K562 (cell line): ENCODE results near the gene ACP6. TPM values are rescaled to one million over a fixed set of nuclear protein-coding genes. Genes with fewer than 3 reads are reported as not detected.
A peak's percentile ranks its signal among the peaks of the same experiment; 100 is the strongest.

ENCODE experiments used
- ATAC-seq: fragments of 200-7000 bp; cut with Tn5 transposase; 3 replicates; pipeline ENCODE4 v1.9.1; 2020; ENCODE audit warnings: moderate library complexity
- BruUV-seq: library from RNA; stranded (reverse); fragments of 400-500 nt; replicated peaks from 2 replicates; lab custom pipeline; 2021; lab: Mats Ljungman, UMichigan
- CTCF ChIA-PET: fragments of 300-600 bp; formaldehyde crosslinking; extraction: SDS; loops from one replicate; lab custom pipeline; 2021; ENCODE audit warnings: low intra/inter-chr PET ratio; lab: Yijun Ruan, JAX
- POLR2A ChIA-PET: fragments of 300-600, 350-650 bp; sonication (Branson Sonifier 250); formaldehyde crosslinking; extraction: SDS; loops from one replicate; lab custom pipeline; 2021; ENCODE audit warnings: antibody characterized with exemption, inconsistent platforms; lab: Yijun Ruan, JAX
- DNase-seq, 4 experiments: peaks; one replicate each; pipeline versions ENCODE4 v3.0.0 to v3.0.0-alpha.2; 2011 to 2018; ENCODE audit warnings: low spot score in 3 of 4, mixed read lengths in 3 of 4; ENCODE audit errors: extremely low read depth in 1 of 4
- FAIRE-seq: peaks from 2 replicates; lab custom pipeline; 2011; peaks lifted over from hg19 to GRCh38; lab: Jason Lieb, UNC
- H2AFZ ChIP-seq: 2 replicates; pipeline ENCODE4 v1.6.0; 2011; ENCODE audit warnings: low read depth, low read length, control low read depth, inconsistent platforms
- H3K27ac ChIP-seq: fragments of 200-600 bp; 3 replicates; pipeline ENCODE4 v1.8.0; 2011; ENCODE audit warnings: low read depth, mild to moderate bottlenecking, control low read depth, inconsistent platforms, low read length, moderate library complexity, mixed read lengths; ENCODE audit errors: extremely low read depth
- H3K27me3 ChIP-seq, 2 experiments: fragments of 300-600 bp in 1 of 2; 2 replicates in 1 of 2; 3 replicates in 1 of 2; pipeline versions ENCODE4 v1.6.0 to v1.8.0; 2011; ENCODE audit warnings: inconsistent platforms in 2 of 2, low read length in 2 of 2, mild to moderate bottlenecking in 1 of 2, mixed read lengths in 1 of 2, moderate library complexity in 1 of 2; ENCODE audit not compliant: control insufficient read depth in 2 of 2, insufficient read depth in 2 of 2
- H3K36me3 ChIP-seq: fragments of 300-600 bp; 3 replicates; pipeline ENCODE4 v1.8.0; 2011; ENCODE audit warnings: mild to moderate bottlenecking, low read length, inconsistent platforms; ENCODE audit not compliant: control insufficient read depth, insufficient read depth
- H3K4me1 ChIP-seq, 2 experiments: fragments of 200-600 bp in 1 of 2; replicated peaks in 1 of 2; 2 replicates in 1 of 2; 3 replicates in 1 of 2; pipeline versions ENCODE4 v1.5.1 to v1.8.0; 2011; ENCODE audit warnings: inconsistent platforms in 2 of 2, low read length in 2 of 2, mild to moderate bottlenecking in 1 of 2, mixed read lengths in 1 of 2, moderate library complexity in 1 of 2; ENCODE audit not compliant: control insufficient read depth in 2 of 2, insufficient read depth in 2 of 2
- H3K4me2 ChIP-seq: 2 replicates; pipeline ENCODE4 v1.6.1; 2011; ENCODE audit warnings: low read length, control low read depth, inconsistent platforms, mixed read lengths; ENCODE audit not compliant: insufficient read depth
- H3K4me3 ChIP-seq: fragments of 200-600 bp; sonication (generic), shearing (Covaris generic); 2 replicates; pipeline ENCODE4 v1.5.1; 2016; ENCODE audit warnings: control low read depth, inconsistent platforms
- H3K79me2 ChIP-seq: fragments of 200-600 bp; 3 replicates; pipeline ENCODE4 v1.8.0; 2011; ENCODE audit warnings: low read length, inconsistent platforms; ENCODE audit not compliant: control insufficient read depth, insufficient read depth
- H3K9ac ChIP-seq, 2 experiments: 2 replicates each; pipeline versions ENCODE4 v1.6.0 to v1.6.1; 2011; ENCODE audit warnings: low read depth in 2 of 2, low read length in 2 of 2, control low read depth in 1 of 2, inconsistent platforms in 1 of 2, mild to moderate bottlenecking in 1 of 2, mixed read lengths in 1 of 2; ENCODE audit not compliant: insufficient read depth in 1 of 2
- H3K9me1 ChIP-seq: one replicate; pipeline ENCODE4 v1.6.0; 2011; ENCODE audit warnings: inconsistent platforms, mild to moderate bottlenecking, low read length, moderate library complexity; ENCODE audit not compliant: control insufficient read depth, insufficient read depth
- H3K9me3 ChIP-seq: replicated peaks from 2 replicates; pipeline ENCODE4 v1.5.1; 2011; ENCODE audit warnings: low read depth, low read length, inconsistent platforms; ENCODE audit not compliant: control insufficient read depth, insufficient read depth
- H4K20me1 ChIP-seq: replicated peaks from 2 replicates; pipeline ENCODE4 v1.6.1; 2011; ENCODE audit warnings: low read length, inconsistent platforms, mixed read lengths; ENCODE audit not compliant: control insufficient read depth, insufficient read depth
- ARID1B ChIP-seq: fragments of 450-650 bp; IDR thresholded peaks from 2 replicates; pipeline ENCODE4 v1.6.1; 2016; ENCODE audit warnings: antibody characterized with exemption, mild to moderate bottlenecking, inconsistent platforms
- ATF1 ChIP-seq, 2 experiments: fragments of 450-650 bp in 1 of 2; IDR thresholded peaks; 2 replicates each; pipeline ENCODE4 v1.6.1; 2016; ENCODE audit warnings: missing compliant biosample characterization in 1 of 2, missing genetic modification characterization in 1 of 2
- CTBP1 ChIP-seq: fragments of 450-650 bp; IDR thresholded peaks from 2 replicates; pipeline ENCODE4 v1.6.1; 2016; ENCODE audit warnings: borderline replicate concordance
- HDAC3 ChIP-seq: fragments of 450-650 bp; IDR thresholded peaks from 2 replicates; pipeline ENCODE4 v1.6.1; 2018; ENCODE audit warnings: borderline replicate concordance, mild to moderate bottlenecking, moderate library complexity; ENCODE audit not compliant: partially characterized antibody
- IRF2 ChIP-seq: sonication (generic); formaldehyde crosslinking; IDR thresholded peaks from 2 replicates; pipeline ENCODE4 v1.8.1; 2022; ENCODE audit warnings: mild to moderate bottlenecking, missing genetic modification reagents
- MAZ ChIP-seq, 2 experiments: fragments of 450-650 bp in 1 of 2; sonication (generic) in 1 of 2; formaldehyde crosslinking; IDR thresholded peaks in 1 of 2; conservative IDR thresholded peaks in 1 of 2; 2 replicates each; pipeline versions ENCODE4 v1.4.0 to v1.5.0; 2020; ENCODE audit warnings: mild to moderate bottlenecking in 1 of 2, missing genetic modification reagents in 1 of 2
- SMARCA5 ChIP-seq: fragments of 450-650 bp; IDR thresholded peaks from 2 replicates; pipeline ENCODE4 v1.6.1; 2016
- ZBTB7A ChIP-seq: IDR thresholded peaks from 2 replicates; pipeline ENCODE4 v1.6.1; 2011; ENCODE audit warnings: low read depth, mild to moderate bottlenecking, low read length, moderate library complexity, borderline replicate concordance; ENCODE audit not compliant: control insufficient read depth
- WGBS: fragments of 100-300 bp; shearing (Covaris generic); methylation state at CpG from one replicate; pipeline ENCODE4 v1.1.6; 2016; ENCODE audit warnings: low coverage, mixed read lengths; ENCODE audit not compliant: insufficient coverage; ENCODE audit errors: missing lambda C conversion rate; 5-methylcytosine and 5-hydroxymethylcytosine counted together
- in situ Hi-C: fragments of 300-500 bp; cut with MboI; formaldehyde crosslinking; loops from 4 replicates; pipeline ENCODE4 v1.15.0; 2018; ENCODE audit warnings: inconsistent platforms, mixed read lengths
- intact Hi-C: fragments of 100-400 bp; cut with micrococcal nuclease; formaldehyde crosslinking; loops from 2 replicates; pipeline ENCODE4 v1.14.2; 2022
- polyA plus RNA-seq, 8 experiments: library from polyadenylated mRNA; depleted of rRNA in 4 of 8; stranded (reverse) in 5 of 8; unstranded in 3 of 8; fragments of >200 nt; fragmentation: Nextera tagmentation in 2 of 8; fragmentation: Illumina TruSeq in 1 of 8; extraction: Ambion mirVana in 2 of 8; extraction: Trizol in 1 of 8; gene quantifications; 2 replicates each; pipeline versions ENCODE4 v1.2.1 to v1.2.3, GENCODE V29; 2011 to 2014; ENCODE audit warnings: inconsistent platforms in 1 of 8, missing spikeins in 1 of 8
- total RNA-seq, 7 experiments: library from RNA; depleted of rRNA in 6 of 7; stranded (reverse); fragments of >200 nt in 6 of 7; fragmentation: Illumina TruSeq in 2 of 7; extraction: Trizol in 2 of 7; gene quantifications; 2 replicates each; pipeline versions ENCODE4 v1.2.1 to v1.2.3, GENCODE V29; 2011 to 2021; ENCODE audit warnings: low replicate concordance in 1 of 7
- TF ChIP-seq, protein P1 (sequence below), 2 experiments: fragments of 450-650 bp in 1 of 2; sonication (generic) in 1 of 2; formaldehyde crosslinking in 1 of 2; IDR thresholded peaks; 2 replicates each; pipeline versions ENCODE4 v1.7.1 to v1.9.0; 2016 to 2022; ENCODE audit warnings: inconsistent platforms in 1 of 2, mild to moderate bottlenecking in 1 of 2, missing genetic modification reagents in 1 of 2
- TF ChIP-seq, protein P2 (sequence below): sonication (generic); formaldehyde crosslinking; IDR thresholded peaks from 2 replicates; pipeline ENCODE4 v1.8.0; 2022; ENCODE audit warnings: mild to moderate bottlenecking, missing genetic modification reagents

ACP6 gene
- total and polyA plus RNA-seq, 9 of the 15 experiments (the other 6 are each of a cell fraction or from before 2014, with no cell fraction given), result 0.05 to 1.4 (median 0.49) TPM

DNA sequence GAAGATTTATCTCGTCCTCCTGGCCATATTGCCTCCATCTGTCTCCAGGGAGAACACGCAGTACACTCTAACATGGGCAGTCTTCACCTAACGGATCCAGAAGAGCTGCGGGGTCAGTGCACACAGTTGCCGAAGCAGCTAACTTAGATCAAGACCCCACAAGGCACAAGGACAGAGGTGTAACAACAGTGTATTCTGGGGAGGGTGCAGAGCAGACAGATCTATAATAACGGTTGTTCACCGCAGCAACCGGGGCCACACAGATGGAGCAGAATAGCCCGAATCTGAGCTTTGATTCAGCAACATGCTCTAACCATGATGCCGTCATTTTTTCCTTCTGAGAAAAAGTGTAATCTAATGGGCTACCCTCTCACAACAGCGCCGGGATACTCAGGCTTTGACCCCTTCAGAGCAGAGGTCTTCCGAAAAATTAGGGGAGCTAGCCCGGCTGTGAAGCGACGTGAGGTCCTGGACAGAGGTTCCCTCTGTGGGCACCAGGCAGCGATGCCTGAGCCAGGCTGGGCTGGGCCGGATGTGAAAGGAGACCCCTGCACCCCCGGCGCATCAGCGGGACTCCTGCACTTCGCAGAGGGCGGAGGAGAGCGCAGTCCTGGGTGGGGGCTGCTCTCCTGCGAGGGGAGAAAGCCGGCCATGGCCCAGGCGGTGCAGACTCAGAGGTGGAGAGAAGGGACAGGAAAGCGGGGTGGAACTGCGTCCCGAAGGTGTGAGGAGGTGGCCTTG lies 71.5 kb downstream of the ACP6 start:
- no peaks in the 10 kb centered on the region for H3K36me3 ChIP-seq
- TF ChIP-seq, protein P1, sequence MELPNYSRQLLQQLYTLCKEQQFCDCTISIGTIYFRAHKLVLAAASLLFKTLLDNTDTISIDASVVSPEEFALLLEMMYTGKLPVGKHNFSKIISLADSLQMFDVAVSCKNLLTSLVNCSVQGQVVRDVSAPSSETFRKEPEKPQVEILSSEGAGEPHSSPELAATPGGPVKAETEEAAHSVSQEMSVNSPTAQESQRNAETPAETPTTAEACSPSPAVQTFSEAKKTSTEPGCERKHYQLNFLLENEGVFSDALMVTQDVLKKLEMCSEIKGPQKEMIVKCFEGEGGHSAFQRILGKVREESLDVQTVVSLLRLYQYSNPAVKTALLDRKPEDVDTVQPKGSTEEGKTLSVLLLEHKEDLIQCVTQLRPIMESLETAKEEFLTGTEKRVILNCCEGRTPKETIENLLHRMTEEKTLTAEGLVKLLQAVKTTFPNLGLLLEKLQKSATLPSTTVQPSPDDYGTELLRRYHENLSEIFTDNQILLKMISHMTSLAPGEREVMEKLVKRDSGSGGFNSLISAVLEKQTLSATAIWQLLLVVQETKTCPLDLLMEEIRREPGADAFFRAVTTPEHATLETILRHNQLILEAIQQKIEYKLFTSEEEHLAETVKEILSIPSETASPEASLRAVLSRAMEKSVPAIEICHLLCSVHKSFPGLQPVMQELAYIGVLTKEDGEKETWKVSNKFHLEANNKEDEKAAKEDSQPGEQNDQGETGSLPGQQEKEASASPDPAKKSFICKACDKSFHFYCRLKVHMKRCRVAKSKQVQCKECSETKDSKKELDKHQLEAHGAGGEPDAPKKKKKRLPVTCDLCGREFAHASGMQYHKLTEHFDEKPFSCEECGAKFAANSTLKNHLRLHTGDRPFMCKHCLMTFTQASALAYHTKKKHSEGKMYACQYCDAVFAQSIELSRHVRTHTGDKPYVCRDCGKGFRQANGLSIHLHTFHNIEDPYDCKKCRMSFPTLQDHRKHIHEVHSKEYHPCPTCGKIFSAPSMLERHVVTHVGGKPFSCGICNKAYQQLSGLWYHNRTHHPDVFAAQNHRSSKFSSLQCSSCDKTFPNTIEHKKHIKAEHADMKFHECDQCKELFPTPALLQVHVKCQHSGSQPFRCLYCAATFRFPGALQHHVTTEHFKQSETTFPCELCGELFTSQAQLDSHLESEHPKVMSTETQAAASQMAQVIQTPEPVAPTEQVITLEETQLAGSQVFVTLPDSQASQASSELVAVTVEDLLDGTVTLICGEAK (IDR thresholded peaks at IDR 0.05), result 0 out of 2 replicates have a peak, but pooled peaks have one; percentile 24
- TF ChIP-seq, protein P1 (CRISPR knock-in tag; IDR thresholded peaks at IDR 0.05), result no peak
- TF ChIP-seq MAZ (CRISPR knock-in tag; conservative IDR thresholded peaks at IDR 0.05 in 1 of 2, IDR thresholded peaks at IDR 0.05 in 1 of 2), result 0 out of 4 replicates have a peak, but pooled peaks of 1 of the 2 experiments have one; percentile 19
- TF ChIP-seq ATF1 (CRISPR knock-in tag; IDR thresholded peaks at IDR 0.05), result no peak
- TF ChIP-seq ATF1 (tag; IDR thresholded peaks at IDR 0.05), result 0 out of 2 replicates have a peak, but pooled peaks have one; percentile 8
- TF ChIP-seq, protein P2, sequence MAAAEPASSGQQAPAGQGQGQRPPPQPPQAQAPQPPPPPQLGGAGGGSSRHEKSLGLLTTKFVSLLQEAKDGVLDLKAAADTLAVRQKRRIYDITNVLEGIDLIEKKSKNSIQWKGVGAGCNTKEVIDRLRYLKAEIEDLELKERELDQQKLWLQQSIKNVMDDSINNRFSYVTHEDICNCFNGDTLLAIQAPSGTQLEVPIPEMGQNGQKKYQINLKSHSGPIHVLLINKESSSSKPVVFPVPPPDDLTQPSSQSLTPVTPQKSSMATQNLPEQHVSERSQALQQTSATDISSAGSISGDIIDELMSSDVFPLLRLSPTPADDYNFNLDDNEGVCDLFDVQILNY (CRISPR knock-in tag), result no peak
- TF ChIP-seq ARID1B, result 0 out of 2 replicates have a peak, but pooled peaks have one; percentile 16
- no peak for TF ChIP-seq SMARCA5
- TF ChIP-seq CTBP1, result peak; percentile 15; the same call in 1 of the 2 replicates
- no peak for TF ChIP-seq IRF2 (CRISPR knock-in tag)
- TF ChIP-seq ZBTB7A, result 0 out of 2 replicates have a peak, but pooled peaks have one; percentile 19
- TF ChIP-seq HDAC3, result no peak
- H3K9me1 ChIP-seq, result no peaks in the 10 kb centered on the region
- no peak overlapping the region for H3K27ac ChIP-seq
- H4K20me1 ChIP-seq, result no peaks in the 10 kb centered on the region
- peaks cover 8 to 9% of the 10 kb centered on the region in 2 experiments for H3K4me1 ChIP-seq
- H3K79me2 ChIP-seq, result peaks cover 6% of the 10 kb centered on the region; the same call in 1 of the 3 replicates
- CTCF ChIA-PET, result no interaction called here
- BruUV-seq, result no TSS peak
- peak overlapping the region; percentile 70 for H3K4me2 ChIP-seq
- H3K9ac ChIP-seq, result peak overlapping the region; percentile 54 to 92; a peak in 3 of 4 replicates
- peak overlapping the region; percentile 67 for H3K4me3 ChIP-seq
- peaks cover 8 to 11% of the 10 kb centered on the region in 2 experiments; a peak in 3 of 5 replicates for H3K27me3 ChIP-seq
- peak overlapping the region; percentile 77 for H2AFZ ChIP-seq
- in situ Hi-C loops, result no loop called here
- DNase-seq, result peak in 2 of 4 experiments; percentile 13 to 30
- 19% methylated on average over 27 of the region's 30 CpGs for WGBS
- FAIRE-seq, result no peak
- H3K9me3 ChIP-seq, result no peaks in the 10 kb centered on the region
- intact Hi-C loops, result no loop called here
- ATAC-seq, result peak; percentile 40
- POLR2A ChIA-PET, result interaction anchor here (0.8 kb wide), 2 partner anchors 18 to 220 kb away, joined by 3 read pairs; no protein-coding TSS in a partner anchor
